ENCODE measurements around the gene ACTN4.

DNA sequence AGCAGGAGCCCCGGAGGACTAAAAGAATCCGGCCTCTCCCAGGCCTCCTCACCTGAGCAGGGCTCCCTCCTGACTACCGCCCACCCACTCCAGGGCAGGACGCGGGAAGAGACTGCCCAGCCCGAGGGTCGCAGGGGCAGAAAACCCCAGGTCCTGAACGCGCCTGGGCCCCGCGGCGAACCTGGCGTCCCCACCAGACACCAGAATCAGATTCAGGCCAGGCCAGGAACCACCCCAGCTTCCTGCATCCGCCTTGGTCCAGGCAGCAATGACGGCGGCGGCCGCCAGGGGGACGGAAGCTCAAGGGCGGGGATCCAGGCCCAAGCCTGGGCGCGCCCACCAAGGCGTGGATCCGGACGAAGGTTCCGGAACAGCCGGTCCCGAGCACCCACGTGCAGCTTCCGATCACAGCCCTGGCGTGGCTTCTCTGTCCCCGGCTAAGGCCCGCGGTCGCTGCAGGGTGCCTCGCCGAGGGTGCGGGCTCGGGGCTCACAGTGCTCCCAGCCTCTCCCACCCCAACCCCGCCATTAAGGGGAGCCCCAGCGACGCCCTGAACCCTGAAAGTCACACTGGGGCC lies 122.3 kb downstream of the ACTN4 start:
- TF ChIP-seq, protein P1, sequence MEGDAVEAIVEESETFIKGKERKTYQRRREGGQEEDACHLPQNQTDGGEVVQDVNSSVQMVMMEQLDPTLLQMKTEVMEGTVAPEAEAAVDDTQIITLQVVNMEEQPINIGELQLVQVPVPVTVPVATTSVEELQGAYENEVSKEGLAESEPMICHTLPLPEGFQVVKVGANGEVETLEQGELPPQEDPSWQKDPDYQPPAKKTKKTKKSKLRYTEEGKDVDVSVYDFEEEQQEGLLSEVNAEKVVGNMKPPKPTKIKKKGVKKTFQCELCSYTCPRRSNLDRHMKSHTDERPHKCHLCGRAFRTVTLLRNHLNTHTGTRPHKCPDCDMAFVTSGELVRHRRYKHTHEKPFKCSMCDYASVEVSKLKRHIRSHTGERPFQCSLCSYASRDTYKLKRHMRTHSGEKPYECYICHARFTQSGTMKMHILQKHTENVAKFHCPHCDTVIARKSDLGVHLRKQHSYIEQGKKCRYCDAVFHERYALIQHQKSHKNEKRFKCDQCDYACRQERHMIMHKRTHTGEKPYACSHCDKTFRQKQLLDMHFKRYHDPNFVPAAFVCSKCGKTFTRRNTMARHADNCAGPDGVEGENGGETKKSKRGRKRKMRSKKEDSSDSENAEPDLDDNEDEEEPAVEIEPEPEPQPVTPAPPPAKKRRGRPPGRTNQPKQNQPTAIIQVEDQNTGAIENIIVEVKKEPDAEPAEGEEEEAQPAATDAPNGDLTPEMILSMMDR (IDR thresholded peaks at IDR 0.05): peak; percentile 30 to 84 (median 80)
- no peak for TF ChIP-seq EP300 (IDR thresholded peaks at IDR 0.05)

All from ovary (tissue), 3 donors.